OCI-LY7 (cell line): ENCODE results near the gene COPS8.

Experiments used
- EZH2phosphoT487 ChIP-seq: fragments of 200-600 bp; sonication (generic); IDR thresholded peaks from 2 replicates; pipeline ENCODE4 v1.6.1; 2018; ENCODE audit warnings: low read depth, borderline replicate concordance, mild to moderate bottlenecking, mixed run types, antibody characterized with exemption, low read length, moderate library complexity, mixed read lengths
- TF ChIP-seq, protein P1 (sequence below): fragments of 200-600 bp; sonication (generic); conservative IDR thresholded peaks from 2 replicates; pipeline ENCODE4 v1.5.1; 2014; ENCODE audit warnings: mild to moderate bottlenecking, antibody characterized with exemption, low read length, moderate library complexity, mixed read lengths

DNA sequence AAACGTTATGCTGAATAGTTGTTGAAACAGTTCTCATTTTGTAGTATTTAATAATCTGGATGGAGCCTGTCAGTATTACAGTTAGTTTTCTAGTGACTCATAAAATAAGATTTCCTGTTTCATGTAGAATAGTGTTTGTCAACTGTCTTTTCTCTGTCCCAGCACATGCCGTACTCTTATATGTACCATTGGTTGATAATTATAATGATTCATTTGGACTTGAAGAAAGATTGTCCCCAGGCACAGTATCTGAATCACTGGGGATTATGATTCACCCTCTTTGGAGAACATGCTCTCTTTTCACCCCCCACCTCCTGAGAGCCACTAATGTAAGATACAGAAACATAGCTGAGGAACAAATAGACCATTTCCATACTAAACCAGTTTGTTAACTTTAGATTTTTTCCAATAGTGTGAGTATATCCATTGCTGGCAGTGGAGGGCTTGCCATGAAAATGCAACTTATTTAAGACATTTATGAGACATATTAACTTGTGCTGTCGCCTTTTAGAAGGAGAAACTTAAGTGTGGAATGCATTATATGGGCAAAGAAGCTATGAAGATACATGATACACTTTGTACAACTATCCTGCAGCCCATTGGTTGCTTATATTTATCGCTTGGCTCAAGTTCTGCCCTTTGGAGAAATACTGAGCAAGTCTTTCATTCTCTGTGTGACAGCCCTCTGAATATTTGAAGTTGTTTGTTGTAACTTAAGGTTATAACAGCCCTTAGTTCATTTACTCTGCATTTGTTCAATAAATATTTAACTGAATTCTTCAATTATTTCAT lies 12.4 kb downstream of the COPS8 start:
- TF ChIP-seq, protein P1, sequence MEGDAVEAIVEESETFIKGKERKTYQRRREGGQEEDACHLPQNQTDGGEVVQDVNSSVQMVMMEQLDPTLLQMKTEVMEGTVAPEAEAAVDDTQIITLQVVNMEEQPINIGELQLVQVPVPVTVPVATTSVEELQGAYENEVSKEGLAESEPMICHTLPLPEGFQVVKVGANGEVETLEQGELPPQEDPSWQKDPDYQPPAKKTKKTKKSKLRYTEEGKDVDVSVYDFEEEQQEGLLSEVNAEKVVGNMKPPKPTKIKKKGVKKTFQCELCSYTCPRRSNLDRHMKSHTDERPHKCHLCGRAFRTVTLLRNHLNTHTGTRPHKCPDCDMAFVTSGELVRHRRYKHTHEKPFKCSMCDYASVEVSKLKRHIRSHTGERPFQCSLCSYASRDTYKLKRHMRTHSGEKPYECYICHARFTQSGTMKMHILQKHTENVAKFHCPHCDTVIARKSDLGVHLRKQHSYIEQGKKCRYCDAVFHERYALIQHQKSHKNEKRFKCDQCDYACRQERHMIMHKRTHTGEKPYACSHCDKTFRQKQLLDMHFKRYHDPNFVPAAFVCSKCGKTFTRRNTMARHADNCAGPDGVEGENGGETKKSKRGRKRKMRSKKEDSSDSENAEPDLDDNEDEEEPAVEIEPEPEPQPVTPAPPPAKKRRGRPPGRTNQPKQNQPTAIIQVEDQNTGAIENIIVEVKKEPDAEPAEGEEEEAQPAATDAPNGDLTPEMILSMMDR = no peak
- no peak for TF ChIP-seq EZH2phosphoT487
